HG02840 (cell line): ENCODE data around the gene KRTAP22-1.

Experiments used
- ATAC-seq: cut with Tn5 transposase; IDR thresholded peaks from one replicate; pipeline ENCODE4 v1.9.1; 2021; ENCODE audit warnings: mild to moderate bottlenecking, moderate library complexity, moderate number of reproducible peaks; ENCODE audit not compliant: unreplicated experiment, low FRiP score

KRTAP22-1 gene

GRCh38 chr21:30600787-30601186 lies at the start of gene KRTAP22-1:
TSS of gene KRTAP22-1 (plus strand) at chr21:30601087.
- ATAC-seq = no peak

- no peak for ATAC-seq
These were observed 48.1 kb upstream of the KRTAP22-1 start for GRCh38 chr21:30552782-30553181.

- no peak for ATAC-seq
These were observed 45.8 kb upstream of the KRTAP22-1 start for GRCh38 chr21:30555095-30555494.

GRCh38 chr21:30561264-30561895 lies 39.5 kb upstream of the KRTAP22-1 start, which contains the start of gene KRTAP19-7:
TSS of gene KRTAP19-7 (minus strand) at chr21:30561314. CDS start at chr21:30561289, 25 bp downstream.
- ATAC-seq = no peak

GRCh38 chr21:30561957-30562356 lies 38.9 kb upstream of the KRTAP22-1 start:
- ATAC-seq = no peak

- ATAC-seq = no peak
These were observed 37.8 kb upstream of the KRTAP22-1 start for GRCh38 chr21:30563072-30563471.

GRCh38 chr21:30563630-30564029 lies 37.3 kb upstream of the KRTAP22-1 start:
- no peak for ATAC-seq

GRCh38 chr21:30567617-30568016 lies 33.3 kb upstream of the KRTAP22-1 start:
- ATAC-seq = no peak

GRCh38 chr21:30577766-30578165 lies 23.1 kb upstream of the KRTAP22-1 start:
- no peak for ATAC-seq

GRCh38 chr21:30579346-30579745 lies 21.5 kb upstream of the KRTAP22-1 start:
- no peak for ATAC-seq

- ATAC-seq = no peak
These were observed 20.8 kb upstream of the KRTAP22-1 start for GRCh38 chr21:30580132-30580531.

- ATAC-seq = no peak
These were observed 18.0 kb upstream of the KRTAP22-1 start for GRCh38 chr21:30582870-30583269.

GRCh38 chr21:30590297-30590696 lies 10.6 kb upstream of the KRTAP22-1 start, which contains the start of gene KRTAP22-2:
TSS of gene KRTAP22-2 (minus strand) at chr21:30590397.
- ATAC-seq = no peak

- no peak for ATAC-seq
These were observed 8.7 kb upstream of the KRTAP22-1 start, which contains the start of gene KRTAP6-3 for GRCh38 chr21:30592140-30592539. TSS of gene KRTAP6-3 (plus strand) at chr21:30592440. CDS start at chr21:30592446, 6 bp downstream.

GRCh38 chr21:30598802-30599201 lies 2.1 kb upstream of the KRTAP22-1 start, which contains the start of gene KRTAP6-2:
TSS of gene KRTAP6-2 (minus strand) at chr21:30598902. CDS start at chr21:30598874, 28 bp downstream.
- no peak for ATAC-seq

- no peak for ATAC-seq
These were observed 5.1 kb downstream of the KRTAP22-1 start for GRCh38 chr21:30605968-30606367.

- no peak for ATAC-seq
These were observed 11.2 kb downstream of the KRTAP22-1 start for GRCh38 chr21:30612132-30612531.

- ATAC-seq = no peak
These were observed 12.9 kb downstream of the KRTAP22-1 start, which contains the start of gene KRTAP6-1 for GRCh38 chr21:30613836-30614235. TSS of gene KRTAP6-1 (minus strand) at chr21:30613930. CDS start at chr21:30613904, 26 bp downstream.

- no peak for ATAC-seq
These were observed 14.3 kb downstream of the KRTAP22-1 start for GRCh38 chr21:30615199-30615598.

- no peak for ATAC-seq
These were observed 15.2 kb downstream of the KRTAP22-1 start, which contains the start of gene KRTAP20-1 for GRCh38 chr21:30616125-30616524. TSS of gene KRTAP20-1 (plus strand) at chr21:30616425. CDS start at chr21:30616455, 30 bp downstream.

GRCh38 chr21:30620080-30620479 lies 19.2 kb downstream of the KRTAP22-1 start:
- ATAC-seq = no peak

- no peak for ATAC-seq
These were observed 19.6 kb downstream of the KRTAP22-1 start, which contains the start of gene KRTAP20-4 for GRCh38 chr21:30620522-30620921. TSS of gene KRTAP20-4 (plus strand) at chr21:30620627.
